Tibial nerve (tissue), 4 donors: ENCODE measurements around the gene SYT1.

Experiments
- CTCF ChIP-seq, 5 experiments: fragments of 200-600 bp in 3 of 5; fragments of 450-650 bp in 2 of 5; sonication (generic) in 3 of 5; IDR thresholded peaks; one replicate each; pipeline ENCODE4 v1.5.1; 2016 to 2019; ENCODE audit warnings: antibody characterized with exemption in 5 of 5, mild to moderate bottlenecking in 3 of 5, moderate library complexity in 2 of 5
- EP300 ChIP-seq, 2 donors: sonication (generic); formaldehyde crosslinking; IDR thresholded peaks; one replicate each; pipeline ENCODE4 v1.6.1; 2017; ENCODE audit warnings: antibody characterized with exemption in 2 of 2, mild to moderate bottlenecking in 1 of 2
- POLR2A ChIP-seq, 2 donors: fragments of 450-650 bp; IDR thresholded peaks; one replicate each; pipeline ENCODE4 v1.6.1; 2017; ENCODE audit warnings: antibody characterized with exemption in 2 of 2, mild to moderate bottlenecking in 2 of 2, moderate library complexity in 2 of 2

GRCh38 chr12:79223761-79224160 lies 359.2 kb downstream of the SYT1 start:
- TF ChIP-seq CTCF (IDR thresholded peaks at IDR 0.05) (no peak), EP300 (IDR thresholded peaks at IDR 0.05) (no peak), POLR2A (IDR thresholded peaks at IDR 0.05) (no peak)
